ENCODE results near the gene VDR.

VDR gene

DNA sequence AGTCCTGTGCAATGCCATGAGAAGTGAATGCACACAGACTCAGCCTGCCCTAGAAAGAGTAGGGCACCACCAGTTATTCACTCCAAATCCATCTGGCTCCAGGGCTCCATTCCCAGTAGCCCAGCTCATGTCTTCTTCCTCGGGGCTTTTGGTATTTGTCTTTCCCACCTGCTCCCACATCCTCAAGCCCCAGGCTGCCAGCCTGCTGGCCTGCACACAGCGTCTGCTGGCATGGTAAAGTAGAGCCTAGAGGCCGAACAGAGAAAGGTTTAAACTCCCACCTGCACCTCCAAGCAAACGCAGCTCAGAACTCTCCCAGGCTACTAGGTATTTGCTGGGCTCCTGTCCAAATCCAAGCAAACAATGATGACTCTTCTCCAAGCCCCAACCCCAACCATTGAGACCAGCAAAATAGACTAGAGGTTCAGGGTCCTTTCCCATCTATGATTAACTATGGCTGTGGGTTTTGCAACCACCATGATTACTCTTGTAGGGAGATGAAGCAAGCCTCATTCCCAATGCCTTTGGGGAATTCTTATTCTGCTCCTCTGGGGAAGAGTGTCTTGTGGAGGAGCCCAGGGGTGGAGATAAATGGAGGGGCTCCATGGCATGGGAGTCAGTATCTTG is 5.2 kb upstream of the VDR start:
- Histone ChIP-seq H3K4me3 (no peak overlapping the region), H3K27ac (no peak overlapping the region)
- TF ChIP-seq, protein P1, sequence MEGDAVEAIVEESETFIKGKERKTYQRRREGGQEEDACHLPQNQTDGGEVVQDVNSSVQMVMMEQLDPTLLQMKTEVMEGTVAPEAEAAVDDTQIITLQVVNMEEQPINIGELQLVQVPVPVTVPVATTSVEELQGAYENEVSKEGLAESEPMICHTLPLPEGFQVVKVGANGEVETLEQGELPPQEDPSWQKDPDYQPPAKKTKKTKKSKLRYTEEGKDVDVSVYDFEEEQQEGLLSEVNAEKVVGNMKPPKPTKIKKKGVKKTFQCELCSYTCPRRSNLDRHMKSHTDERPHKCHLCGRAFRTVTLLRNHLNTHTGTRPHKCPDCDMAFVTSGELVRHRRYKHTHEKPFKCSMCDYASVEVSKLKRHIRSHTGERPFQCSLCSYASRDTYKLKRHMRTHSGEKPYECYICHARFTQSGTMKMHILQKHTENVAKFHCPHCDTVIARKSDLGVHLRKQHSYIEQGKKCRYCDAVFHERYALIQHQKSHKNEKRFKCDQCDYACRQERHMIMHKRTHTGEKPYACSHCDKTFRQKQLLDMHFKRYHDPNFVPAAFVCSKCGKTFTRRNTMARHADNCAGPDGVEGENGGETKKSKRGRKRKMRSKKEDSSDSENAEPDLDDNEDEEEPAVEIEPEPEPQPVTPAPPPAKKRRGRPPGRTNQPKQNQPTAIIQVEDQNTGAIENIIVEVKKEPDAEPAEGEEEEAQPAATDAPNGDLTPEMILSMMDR (IDR thresholded peaks at IDR 0.05): no peak
- no peak for DNase-seq (ENCODE audit: low spot score)

DNA sequence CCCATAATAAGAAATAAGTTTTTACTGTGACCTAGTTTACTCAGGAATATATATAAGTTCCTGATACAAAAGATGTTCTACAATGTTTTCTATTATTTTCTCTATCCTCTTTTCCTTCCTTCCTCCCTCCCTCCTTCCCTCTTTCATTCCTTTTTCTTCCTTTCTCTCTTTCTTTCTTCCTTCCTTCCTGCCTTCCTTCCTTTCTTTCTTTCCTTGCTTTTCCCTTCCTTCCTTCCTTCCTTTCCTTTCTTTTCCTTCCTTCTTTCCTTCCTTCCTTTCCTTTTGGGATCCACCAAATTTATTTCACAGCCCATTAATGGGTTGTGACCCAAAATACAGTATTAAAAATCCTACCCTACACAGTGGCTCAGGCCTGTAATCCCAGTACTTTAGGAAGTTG is 3.9 kb upstream of the VDR start:
- Histone ChIP-seq H3K4me3 (no peak overlapping the region), H3K27ac (no peak overlapping the region)
- TF ChIP-seq, protein P1 (IDR thresholded peaks at IDR 0.05): no peak
- no peak for DNase-seq (ENCODE audit: low spot score)

DNA sequence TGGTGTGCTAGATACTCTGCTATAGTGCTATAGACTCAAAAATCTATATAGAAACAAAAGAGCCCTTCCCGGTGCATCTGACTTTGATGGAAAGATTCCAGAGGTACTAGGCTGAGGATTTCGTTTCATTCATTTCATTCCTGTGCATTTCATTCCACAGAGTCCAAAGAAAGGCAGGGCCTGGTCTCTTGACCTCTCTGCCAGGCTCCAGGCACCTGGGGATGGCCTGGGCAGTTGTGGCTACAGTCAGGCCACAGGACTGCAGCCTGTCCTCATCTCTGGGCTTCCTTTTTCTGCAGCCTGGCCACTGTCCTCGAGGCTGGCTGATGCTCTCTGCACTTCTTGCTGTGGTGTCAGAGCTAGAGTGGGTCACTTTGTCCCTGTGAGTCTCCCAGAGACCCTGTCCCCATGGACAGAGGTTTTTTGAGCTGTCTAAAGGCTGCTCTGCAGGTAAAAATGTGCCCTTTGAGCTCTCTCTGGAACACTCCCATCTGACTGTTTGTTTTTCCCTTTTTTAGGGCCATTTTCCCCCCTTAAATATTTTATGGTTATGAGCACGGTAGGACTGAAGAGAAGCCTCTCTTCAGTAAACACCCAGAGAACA is 3.2 kb upstream of the VDR start:
- Histone ChIP-seq H3K4me3 (no peak overlapping the region), H3K27ac (no peak overlapping the region)
- TF ChIP-seq, protein P1 (IDR thresholded peaks at IDR 0.05): no peak
- no peak for DNase-seq (ENCODE audit: low spot score)

DNA sequence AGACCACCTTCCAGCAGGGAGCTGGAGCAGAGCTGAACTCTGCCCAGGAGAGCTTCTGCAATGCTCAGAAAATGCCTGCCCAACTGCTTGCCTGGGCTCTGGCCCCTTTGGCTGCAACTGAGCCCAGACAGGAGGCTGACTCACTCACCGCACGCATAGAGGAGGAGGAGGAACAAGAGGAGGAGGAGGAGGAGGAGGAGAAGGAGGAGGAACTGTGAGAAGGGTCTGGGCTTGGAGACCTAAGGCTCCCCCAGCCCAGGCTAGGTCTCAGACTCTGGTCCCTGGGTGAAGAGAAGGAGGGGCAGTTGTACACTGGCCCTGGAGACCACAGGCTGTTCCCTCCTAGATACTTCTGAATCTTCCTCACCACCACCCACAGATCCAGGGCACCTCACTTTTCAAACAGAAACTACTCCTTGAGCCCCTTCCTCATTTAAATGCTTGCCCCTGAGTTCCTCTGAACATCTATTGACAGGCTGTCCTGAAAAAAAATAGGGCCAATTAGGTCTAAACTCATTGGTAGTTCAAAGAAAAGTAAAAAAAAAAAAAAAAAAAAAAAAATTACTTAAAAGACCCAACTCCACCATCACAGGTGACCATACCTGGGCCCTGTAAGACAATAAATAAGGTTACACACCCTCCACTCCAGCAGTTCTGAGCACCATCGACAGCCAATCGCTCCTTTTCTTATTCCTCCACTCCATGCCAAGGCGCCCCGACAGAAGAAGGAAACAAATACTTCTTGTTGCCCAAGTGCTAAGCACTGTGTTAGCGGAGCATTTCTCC is 674 bp downstream of the VDR start:
- Histone ChIP-seq H3K4me3 (peak overlapping the region; percentile 80), H3K27ac (peak overlapping the region; percentile 26 to 43)
- TF ChIP-seq, protein P1 (IDR thresholded peaks at IDR 0.05): no peak
- DNase-seq (ENCODE audit: low spot score): no peak

DNA sequence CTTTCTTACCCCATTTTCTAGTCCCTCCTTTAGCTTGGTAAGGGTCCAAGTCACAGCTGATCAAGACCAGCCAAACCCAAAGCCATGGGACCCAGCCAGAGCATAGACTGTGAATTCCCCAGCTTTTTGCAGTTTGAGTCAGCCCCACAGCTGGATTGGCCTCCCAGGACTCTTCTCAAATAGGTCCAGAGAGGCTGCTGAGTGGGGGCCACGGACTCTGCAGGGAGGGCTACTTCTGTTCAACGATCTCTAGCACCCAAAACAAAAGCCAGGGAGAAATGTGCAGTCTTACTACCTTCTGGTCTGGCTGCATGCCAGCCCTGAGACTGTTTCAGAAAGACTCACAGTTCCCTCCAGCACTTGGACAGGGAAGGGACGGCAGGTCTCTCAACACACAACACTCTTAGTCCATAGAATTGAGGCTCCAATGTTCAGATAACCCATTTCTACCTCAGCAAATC is 1.6 kb downstream of the VDR start:
- peak overlapping the region; percentile 80 for H3K4me3 ChIP-seq
- H3K27ac ChIP-seq: peak overlapping the region in 1 of 2 donors; percentile 42
- TF ChIP-seq, protein P1 (IDR thresholded peaks at IDR 0.05): no peak
- DNase-seq (ENCODE audit: low spot score): no peak

DNA sequence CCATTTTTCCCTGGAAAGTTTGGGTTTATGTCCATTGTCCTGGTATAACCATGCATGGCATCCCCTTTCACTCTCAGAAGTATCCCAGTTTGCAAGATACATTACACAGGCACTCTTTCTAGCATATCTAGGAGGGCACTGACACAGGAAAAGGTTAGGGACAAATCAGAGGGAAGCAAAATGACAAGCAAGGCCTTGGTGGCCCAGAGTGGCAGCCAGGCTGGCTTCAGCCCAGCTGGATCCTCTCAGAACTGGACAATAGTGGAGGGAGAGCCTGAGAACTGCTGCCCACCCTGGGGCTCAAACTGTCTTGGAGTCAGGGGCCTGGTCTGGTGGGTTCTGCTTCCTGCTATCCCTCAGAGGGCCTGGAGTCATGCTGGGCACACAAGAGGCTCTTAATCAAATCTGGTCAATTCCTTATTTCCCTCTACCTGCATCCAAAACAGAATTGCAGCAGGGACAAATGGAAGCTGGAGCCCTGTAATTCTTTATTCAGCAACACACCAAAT is 2.6 kb downstream of the VDR start:
- Histone ChIP-seq H3K4me3 (no peak overlapping the region), H3K27ac (no peak overlapping the region)
- no peak for DNase-seq (ENCODE audit: low spot score)
- TF ChIP-seq, protein P1 (IDR thresholded peaks at IDR 0.05): no peak

Measured in coronary artery (tissue), 2 donors.